ENCODE results near the gene TRAT1.

DNA sequence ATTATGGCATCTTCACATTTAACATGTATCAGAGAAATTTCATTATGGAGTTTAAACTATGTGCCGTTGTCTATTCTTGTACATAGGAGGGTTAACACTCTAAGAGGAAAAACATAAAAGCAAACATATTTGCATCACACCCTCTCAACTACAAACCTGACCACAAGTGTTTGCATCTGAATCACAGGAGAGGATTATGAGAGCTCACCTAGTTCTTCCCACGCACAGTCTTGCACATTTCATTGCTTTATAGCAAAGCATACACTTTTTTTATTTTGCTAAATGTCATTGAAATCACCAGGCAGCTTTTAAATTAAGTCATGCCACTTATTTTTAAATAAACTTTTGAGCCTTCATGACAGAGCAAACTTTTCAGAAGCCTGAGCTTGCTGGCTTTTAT, 12.5 kb downstream of the TRAT1 start:
- TF ChIP-seq CTCF (IDR thresholded peaks at IDR 0.05) = no peak
- no peak for TF ChIP-seq EZH2 (IDR thresholded peaks at IDR 0.05; ENCODE audit: borderline replicate concordance, insufficient read depth, low read depth, low read length, poor library complexity, severe bottlenecking)
